IPS DF 6.9 (cell line): Measurements from ENCODE around the gene EFHC2.

Source experiments
- DNase-seq: peaks from one replicate; pipeline ENCODE4 v3.0.0-alpha.2; 2013; ENCODE audit warnings: low read depth, low spot score
- H3K27ac ChIP-seq: one replicate; pipeline ENCODE4 v1.5.1; 2013; ENCODE audit warnings: low read length, control low read depth
- H3K27me3 ChIP-seq: 2 replicates; pipeline ENCODE4 v1.6.1; 2013; ENCODE audit warnings: mild to moderate bottlenecking, low read length; ENCODE audit not compliant: control insufficient read depth, insufficient read depth
- H3K36me3 ChIP-seq: 2 replicates; pipeline ENCODE4 v1.6.1; 2013; ENCODE audit warnings: low read length; ENCODE audit not compliant: control insufficient read depth, insufficient read depth
- H3K4me1 ChIP-seq: 2 replicates; pipeline ENCODE4 v1.6.1; 2013; ENCODE audit warnings: low read length; ENCODE audit not compliant: control insufficient read depth, insufficient read depth
- H3K4me3 ChIP-seq: 2 replicates; pipeline ENCODE4 v1.5.1; 2013; ENCODE audit warnings: mild to moderate bottlenecking, low read length
- H3K9me3 ChIP-seq: 2 replicates; pipeline ENCODE4 v1.6.1; 2013; ENCODE audit warnings: low read length, inconsistent platforms; ENCODE audit not compliant: control insufficient read depth, insufficient read depth
- WGBS: extraction: QIAGEN DNeasy Blood & Tissue Kit; methylation state at CpG from one replicate; pipeline ENCODE4 v1.1.7; 2013; ENCODE audit warnings: mixed read lengths, missing lambda C conversion rate; ENCODE audit not compliant: insufficient read length, insufficient coverage; 5-methylcytosine and 5-hydroxymethylcytosine counted together

EFHC2 gene

GRCh38 chrX:44332437-44332836 lies 11.0 kb downstream of the EFHC2 start:
- H3K27ac ChIP-seq: no peak overlapping the region
- no peaks in the 10 kb centered on the region for H3K4me1 ChIP-seq
- WGBS: no CpG with 5 or more reads among the region's 1 CpG
- H3K9me3 ChIP-seq: no peaks in the 10 kb centered on the region
- no peaks in the 10 kb centered on the region for H3K36me3 ChIP-seq
- no peak for DNase-seq
- no peak overlapping the region for H3K4me3 ChIP-seq
- no peaks in the 10 kb centered on the region for H3K27me3 ChIP-seq

- H3K9me3 ChIP-seq: no peaks in the 10 kb centered on the region
- DNase-seq: no peak
- H3K4me1 ChIP-seq: no peaks in the 10 kb centered on the region
- H3K27me3 ChIP-seq: no peaks in the 10 kb centered on the region
- H3K4me3 ChIP-seq: no peak overlapping the region
- WGBS: no CpG with 5 or more reads among the region's 3 CpGs
- H3K27ac ChIP-seq: no peak overlapping the region
- H3K36me3 ChIP-seq: no peaks in the 10 kb centered on the region
Observed at GRCh38 chrX:44330227-44330626, 13.2 kb downstream of the EFHC2 start.

GRCh38 chrX:44319550-44319949 lies 23.9 kb downstream of the EFHC2 start:
- Histone ChIP-seq H3K36me3 (no peaks in the 10 kb centered on the region), H3K27me3 (no peaks in the 10 kb centered on the region), H3K9me3 (no peaks in the 10 kb centered on the region), H3K4me3 (no peak overlapping the region), H3K4me1 (no peaks in the 10 kb centered on the region), H3K27ac (no peak overlapping the region)
- no peak for DNase-seq
- no CpG with 5 or more reads among the region's 1 CpG for WGBS

- H3K27ac ChIP-seq: no peak overlapping the region
- H3K27me3 ChIP-seq: no peaks in the 10 kb centered on the region
- no peak overlapping the region for H3K4me3 ChIP-seq
- no peak for DNase-seq
- no peaks in the 10 kb centered on the region for H3K36me3 ChIP-seq
- WGBS: no CpG with 5 or more reads among the region's 2 CpGs
- no peaks in the 10 kb centered on the region for H3K9me3 ChIP-seq
- no peaks in the 10 kb centered on the region for H3K4me1 ChIP-seq
Observed at GRCh38 chrX:44317181-44317580, 26.3 kb downstream of the EFHC2 start.

- no peaks in the 10 kb centered on the region for H3K9me3 ChIP-seq
- no peaks in the 10 kb centered on the region for H3K27me3 ChIP-seq
- H3K27ac ChIP-seq: no peak overlapping the region
- H3K36me3 ChIP-seq: no peaks in the 10 kb centered on the region
- no peak for DNase-seq
- no CpG with 5 or more reads among the region's 5 CpGs for WGBS
- no peaks in the 10 kb centered on the region for H3K4me1 ChIP-seq
- H3K4me3 ChIP-seq: no peak overlapping the region
Observed at GRCh38 chrX:44314808-44315207, 28.7 kb downstream of the EFHC2 start.

- H3K36me3 ChIP-seq: no peaks in the 10 kb centered on the region
- H3K4me1 ChIP-seq: no peaks in the 10 kb centered on the region
- no peaks in the 10 kb centered on the region for H3K27me3 ChIP-seq
- H3K9me3 ChIP-seq: no peaks in the 10 kb centered on the region
- no peak for DNase-seq
- no peak overlapping the region for H3K27ac ChIP-seq
- WGBS: no CpG with 5 or more reads among the region's 2 CpGs
- no peak overlapping the region for H3K4me3 ChIP-seq
Observed at GRCh38 chrX:44314259-44314734, 29.2 kb downstream of the EFHC2 start.

- no peaks in the 10 kb centered on the region for H3K27me3 ChIP-seq
- no peak overlapping the region for H3K4me3 ChIP-seq
- no peak overlapping the region for H3K27ac ChIP-seq
- no peaks in the 10 kb centered on the region for H3K9me3 ChIP-seq
- no peaks in the 10 kb centered on the region for H3K36me3 ChIP-seq
- H3K4me1 ChIP-seq: no peaks in the 10 kb centered on the region
- no peak for DNase-seq
Observed at GRCh38 chrX:44312421-44312820, 31.1 kb downstream of the EFHC2 start.

- no peaks in the 10 kb centered on the region for H3K9me3 ChIP-seq
- H3K27me3 ChIP-seq: no peaks in the 10 kb centered on the region
- no peak for DNase-seq
- H3K4me1 ChIP-seq: no peaks in the 10 kb centered on the region
- no CpG with 5 or more reads among the region's 27 CpGs for WGBS
- H3K4me3 ChIP-seq: no peak overlapping the region
- no peaks in the 10 kb centered on the region for H3K36me3 ChIP-seq
- H3K27ac ChIP-seq: no peak overlapping the region
Observed at GRCh38 chrX:44310227-44310626, 33.2 kb downstream of the EFHC2 start.

- DNase-seq: no peak
- H3K4me1 ChIP-seq: no peaks in the 10 kb centered on the region
- H3K27ac ChIP-seq: no peak overlapping the region
- no CpG with 5 or more reads among the region's 2 CpGs for WGBS
- no peaks in the 10 kb centered on the region for H3K36me3 ChIP-seq
- no peaks in the 10 kb centered on the region for H3K27me3 ChIP-seq
- no peak overlapping the region for H3K4me3 ChIP-seq
- no peaks in the 10 kb centered on the region for H3K9me3 ChIP-seq
Observed at GRCh38 chrX:44308869-44309268, 34.6 kb downstream of the EFHC2 start.

- no peak for DNase-seq
- Histone ChIP-seq H3K4me3 (no peak overlapping the region), H3K9me3 (no peaks in the 10 kb centered on the region), H3K27me3 (no peaks in the 10 kb centered on the region), H3K36me3 (no peaks in the 10 kb centered on the region), H3K27ac (no peak overlapping the region), H3K4me1 (no peaks in the 10 kb centered on the region)
- WGBS: no CpG with 5 or more reads among the region's 5 CpGs
Observed at GRCh38 chrX:44306356-44306755, 37.1 kb downstream of the EFHC2 start.

GRCh38 chrX:44305921-44306320 lies 37.6 kb downstream of the EFHC2 start:
- DNase-seq: no peak
- no peaks in the 10 kb centered on the region for H3K9me3 ChIP-seq
- H3K27me3 ChIP-seq: no peaks in the 10 kb centered on the region
- no peak overlapping the region for H3K27ac ChIP-seq
- no CpG with 5 or more reads among the region's 4 CpGs for WGBS
- H3K4me1 ChIP-seq: no peaks in the 10 kb centered on the region
- no peaks in the 10 kb centered on the region for H3K36me3 ChIP-seq
- H3K4me3 ChIP-seq: no peak overlapping the region
